Sciatic nerve (tissue), 2 donors: ENCODE data around the gene WDR86. TPM values are rescaled to one million over a fixed set of nuclear protein-coding genes. Genes with fewer than 3 reads are reported as not detected.
A peak's percentile ranks its signal among the peaks of the same experiment; 100 is the strongest.

Source experiments
- ATAC-seq: fragments of 200-7000 bp; cut with Tn5 transposase; one replicate; pipeline ENCODE4 v1.9.1; 2020; ENCODE audit warnings: mild to moderate bottlenecking, moderate library complexity
- DNase-seq: peaks from one replicate; pipeline ENCODE4 v3.0.0-alpha.2; 2020; ENCODE audit warnings: low spot score
- intact Hi-C: fragments of 100-400 bp; cut with DNase I; formaldehyde crosslinking; loops from one replicate; pipeline ENCODE4 v1.14.2; 2022
- total RNA-seq: library from RNA; stranded (reverse); fragmentation: NEBNext Ultra II Directional; extraction: Animal tissue kit (Norgen Biotek cat#: 25700); gene quantifications from one replicate; pipeline ENCODE4 v1.2.1, GENCODE V29; 2021
- donor health status: DM: no; HTN: no; CAD: no.
- donor health status: DM: no; HTN: no; CAD: no.

The WDR86 gene
- total RNA-seq, 1 donor from 2014 or later, result 101 TPM

DNA sequence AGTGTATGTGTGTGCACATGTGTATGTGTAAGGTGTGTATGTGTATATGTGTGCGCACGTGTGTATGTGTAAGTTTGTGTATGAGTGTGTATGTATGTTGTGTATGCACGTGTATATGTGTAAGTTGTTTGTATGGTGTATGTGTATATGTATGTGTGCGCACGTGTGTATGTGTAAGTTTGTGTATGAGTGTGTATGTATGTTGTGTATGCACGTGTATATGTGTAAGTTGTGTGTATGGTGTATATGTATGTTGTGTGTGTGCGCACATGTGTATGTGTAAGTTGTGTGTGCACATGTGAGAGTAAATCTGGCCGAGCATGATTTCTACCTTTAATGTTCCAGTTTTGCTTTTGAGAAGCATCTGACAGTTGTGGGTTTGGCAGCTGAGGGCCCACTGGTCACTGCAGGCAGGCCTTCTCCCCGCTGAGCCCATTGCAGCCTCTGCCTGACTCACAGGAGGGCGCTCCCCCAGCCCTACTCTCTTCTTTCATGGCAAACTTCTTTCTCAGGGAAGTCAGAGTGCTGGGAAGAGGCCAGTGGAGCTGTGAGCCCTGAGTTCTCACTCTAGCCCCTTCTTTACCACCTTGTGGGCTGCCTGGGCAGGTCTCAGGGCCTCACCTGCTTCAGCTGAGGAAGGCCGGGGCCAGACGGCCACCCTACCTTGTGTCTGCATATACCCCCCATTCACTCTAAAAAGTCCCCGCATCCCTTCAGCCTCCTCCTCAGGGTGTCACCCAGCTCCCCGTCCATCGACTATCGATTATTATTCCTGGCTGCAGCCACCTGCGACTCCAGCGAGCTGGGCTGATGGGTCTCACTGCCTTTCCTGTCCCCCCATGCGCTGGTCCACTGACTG lies 11.2 kb downstream of the WDR86 start:
- ATAC-seq (no peak), DNase-seq (no peak)
- intact Hi-C loops, result no loop called here

DNA sequence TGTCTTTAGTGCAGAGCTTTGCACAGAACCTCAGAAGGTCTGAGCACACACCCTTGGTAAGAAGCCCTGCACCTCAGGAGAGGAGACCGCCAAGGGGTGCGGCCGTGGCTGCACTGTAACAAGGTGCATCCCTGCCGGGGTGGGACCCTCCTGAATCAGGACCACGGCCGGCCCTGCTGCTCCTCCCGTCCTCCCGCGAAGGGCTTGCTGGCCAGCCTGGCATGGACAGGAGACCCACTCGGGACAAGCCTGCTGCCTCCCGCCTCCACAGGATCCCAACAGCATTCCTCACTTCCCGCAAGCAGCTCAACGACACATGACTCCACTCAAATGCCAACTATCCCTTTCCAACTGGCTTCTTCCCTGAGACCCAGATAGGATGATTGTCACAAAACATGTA lies 12.8 kb downstream of the WDR86 start:
- no peak for DNase-seq
- ATAC-seq, result no peak
- intact Hi-C loops, result no loop called here

DNA sequence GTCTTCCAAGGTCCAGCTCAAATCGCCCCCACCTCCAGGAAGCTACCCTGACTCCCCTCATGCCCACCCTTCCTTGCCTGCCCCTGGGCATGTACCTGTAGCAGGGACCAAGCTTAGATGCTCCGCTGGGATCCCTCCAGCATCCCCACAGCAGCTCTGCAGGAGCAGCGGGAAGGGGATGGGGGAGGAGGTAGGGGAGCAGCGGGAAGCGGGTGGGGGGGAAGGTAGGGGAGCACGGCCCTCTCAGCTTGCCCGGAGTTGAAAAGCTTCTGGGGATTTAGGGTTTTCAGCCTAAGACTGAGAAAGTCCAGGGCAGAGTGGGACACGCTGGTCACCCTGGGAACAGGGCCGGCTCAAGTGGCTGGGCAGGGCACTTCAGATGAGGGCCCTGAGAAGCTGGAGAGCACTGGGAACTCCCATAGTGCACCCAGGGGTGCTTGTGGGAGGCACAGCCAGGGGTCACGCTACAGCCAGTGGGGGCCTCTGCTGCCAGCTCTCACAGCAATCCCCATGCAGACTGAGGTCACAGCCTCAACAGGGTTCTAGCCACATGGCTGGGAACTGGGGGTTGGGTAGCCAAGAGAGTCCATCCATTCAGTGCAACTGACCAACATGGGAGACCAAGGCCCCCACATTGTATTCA lies 13.4 kb downstream of the WDR86 start:
- intact Hi-C loops, result no loop called here
- no peak for DNase-seq
- ATAC-seq, result no peak

DNA sequence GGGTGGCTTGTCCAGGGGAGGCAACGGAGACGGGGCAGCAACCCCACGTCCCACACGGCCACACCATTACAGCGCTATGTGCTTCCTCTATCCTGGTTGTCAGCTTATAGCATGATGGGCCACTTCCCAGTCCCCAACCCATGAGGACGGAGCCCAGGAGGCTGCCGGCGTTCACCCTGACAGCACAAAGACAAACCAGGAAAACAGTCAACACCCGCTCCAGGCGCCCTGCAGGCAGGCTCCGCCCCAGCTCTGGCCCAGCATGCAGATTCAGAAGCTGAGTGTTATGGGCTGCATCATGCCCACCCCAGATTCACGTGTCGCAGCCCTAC lies 14.8 kb downstream of the WDR86 start:
- intact Hi-C loops, result no loop called here
- DNase-seq, result no peak
- no peak for ATAC-seq

DNA sequence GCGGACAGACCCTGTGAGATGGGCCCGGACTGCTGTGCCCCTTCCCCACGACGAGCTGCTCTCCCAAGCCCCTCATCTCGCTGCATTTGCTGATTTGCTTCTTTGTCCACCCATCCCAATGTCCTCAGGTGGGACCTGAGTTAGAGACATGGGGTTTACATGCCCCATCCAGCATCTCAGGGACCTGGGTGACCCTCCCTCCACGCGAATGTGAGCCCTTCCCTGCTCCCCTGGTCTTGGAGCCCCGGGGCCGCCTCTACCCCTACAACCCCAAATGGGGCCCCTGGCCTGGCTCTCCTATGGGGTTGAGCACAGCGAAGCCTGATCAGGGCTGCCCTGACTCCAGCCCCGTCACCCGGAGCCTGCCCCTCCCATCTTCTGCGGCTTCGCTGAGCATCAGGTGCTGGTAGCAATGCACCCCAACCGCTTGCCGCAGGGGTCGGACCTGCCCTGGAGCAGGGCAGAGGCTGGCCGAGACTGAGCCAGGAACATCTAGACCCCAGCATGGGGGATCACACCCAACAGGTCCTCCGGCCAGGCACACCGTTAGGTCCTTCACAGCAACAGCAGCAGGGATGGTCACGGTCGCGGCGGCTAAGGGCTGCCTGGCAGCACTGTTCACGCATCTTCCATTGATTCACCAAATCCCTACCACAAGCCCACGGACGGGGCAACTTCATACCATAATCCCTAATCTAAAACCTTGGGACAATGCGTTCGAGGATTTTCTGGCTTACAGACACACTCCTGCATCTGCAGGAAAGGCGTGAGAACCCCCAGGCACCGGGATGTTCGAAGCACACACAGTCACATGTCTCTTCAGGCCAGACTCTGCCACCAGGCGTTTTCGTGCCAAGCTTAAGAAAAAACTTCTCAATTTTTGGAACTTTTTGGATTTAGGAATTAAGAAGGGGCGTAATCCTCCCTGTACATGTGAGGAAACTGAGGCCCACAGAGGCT lies 15.5 kb downstream of the WDR86 start:
- ATAC-seq (no peak), DNase-seq (no peak)
- intact Hi-C loops, result no loop called here

DNA sequence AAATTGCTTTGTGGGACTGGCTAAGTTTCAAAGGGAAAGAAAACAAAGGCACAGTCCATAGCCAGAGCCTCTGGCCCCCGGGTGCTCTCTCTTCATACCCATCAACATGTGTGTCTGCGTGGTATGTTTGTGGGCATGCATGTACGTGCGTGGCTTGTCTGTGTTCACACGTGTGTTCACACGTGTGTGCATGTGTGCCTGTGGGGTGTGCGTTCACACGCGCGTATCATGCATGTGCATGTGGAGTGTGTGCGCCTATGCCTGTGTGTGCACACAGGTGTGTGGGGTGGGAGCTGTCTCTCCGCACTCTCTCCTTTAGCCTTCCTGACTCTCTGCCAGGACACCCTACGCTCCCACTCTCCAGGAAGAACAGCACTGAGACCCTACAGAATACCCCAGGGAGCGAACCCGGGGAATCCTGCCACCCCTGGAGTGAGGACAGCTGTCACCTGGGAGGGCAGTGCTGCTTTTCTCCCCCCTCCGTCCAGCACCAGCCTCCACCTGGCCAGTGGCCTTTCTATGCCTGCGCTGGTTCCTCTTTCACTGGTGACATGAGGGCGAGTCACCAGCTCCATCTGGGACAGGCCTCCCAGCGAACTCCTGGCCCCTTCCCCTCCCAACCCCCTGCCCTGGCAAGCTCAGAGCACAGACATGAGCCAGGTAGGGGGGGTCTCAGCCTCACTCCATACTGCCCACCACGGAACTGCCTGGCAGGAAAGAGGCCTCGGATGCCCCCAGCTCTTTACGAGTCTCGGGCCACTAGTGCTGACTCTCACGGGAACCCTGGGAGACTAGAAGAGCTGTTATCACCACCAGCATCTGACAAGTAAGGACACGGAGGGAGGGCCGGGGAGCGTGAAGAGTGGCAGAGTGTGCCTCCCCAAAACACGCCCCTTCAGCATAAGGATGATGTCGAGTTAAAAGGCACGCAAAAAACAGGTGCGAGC lies 16.5 kb downstream of the WDR86 start:
- ATAC-seq (no peak), DNase-seq (no peak)
- intact Hi-C loops, result no loop called here

DNA sequence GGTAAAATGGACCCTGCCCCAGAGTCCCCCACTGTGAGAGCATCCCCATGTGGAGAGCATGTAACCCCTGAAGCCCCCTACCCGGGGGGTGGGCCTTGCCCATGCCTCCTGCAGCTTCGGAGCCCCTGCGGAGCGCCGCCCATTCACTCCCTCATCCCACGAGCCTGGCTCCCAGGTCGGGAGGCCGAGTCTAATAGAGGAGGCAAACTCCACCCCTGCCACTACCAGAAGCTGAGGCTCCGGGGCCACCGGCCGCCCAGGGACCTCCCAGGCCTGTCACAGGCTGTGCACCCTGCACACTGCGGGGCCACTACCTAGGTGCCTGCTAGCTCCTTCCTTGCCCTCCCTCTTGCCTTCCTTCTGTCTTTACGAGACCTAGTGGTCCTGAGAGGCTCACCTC lies 17.4 kb downstream of the WDR86 start:
- ATAC-seq, result no peak
- no peak for DNase-seq
- intact Hi-C loops, result no loop called here

DNA sequence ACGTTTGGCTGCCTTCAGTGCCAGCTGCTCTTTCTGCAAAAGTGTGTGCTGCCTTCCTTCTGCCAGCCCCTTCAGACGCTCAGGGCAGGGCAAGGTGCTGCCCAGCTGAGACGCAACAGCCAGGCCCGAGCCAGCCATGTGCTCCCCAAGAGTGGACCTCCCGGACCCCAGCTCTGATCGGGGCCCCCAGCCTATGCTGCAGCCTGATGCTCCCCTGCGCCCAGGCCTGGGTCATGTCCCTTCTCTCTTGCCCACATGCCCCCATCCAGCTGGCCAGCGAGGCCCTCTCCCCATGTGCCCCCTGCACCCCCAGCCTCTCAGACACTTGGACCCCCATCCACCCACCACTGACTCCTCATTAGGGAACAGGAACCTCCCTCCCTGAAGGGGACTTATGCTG lies 17.8 kb downstream of the WDR86 start:
- no peak for DNase-seq
- intact Hi-C loops, result no loop called here
- no peak for ATAC-seq

DNA sequence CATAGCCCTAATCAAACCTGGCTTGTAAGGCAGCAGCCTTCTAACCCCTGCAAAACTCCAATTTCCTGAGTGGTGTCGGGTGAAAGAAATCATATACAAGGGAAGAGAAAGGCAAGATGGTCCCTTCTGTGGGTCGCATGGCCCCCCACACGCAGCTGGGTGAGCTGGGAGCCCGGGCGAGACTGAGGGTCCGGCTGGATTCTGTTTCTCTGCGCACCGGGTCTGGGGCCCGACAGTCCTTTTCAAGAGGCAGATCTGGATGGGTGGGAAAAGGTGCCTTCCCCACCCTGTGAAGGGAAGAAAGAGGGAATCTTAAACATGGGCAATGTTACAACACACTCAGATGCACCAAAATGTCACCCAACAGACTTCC lies 18.5 kb downstream of the WDR86 start:
- DNase-seq (no peak), ATAC-seq (no peak)

DNA sequence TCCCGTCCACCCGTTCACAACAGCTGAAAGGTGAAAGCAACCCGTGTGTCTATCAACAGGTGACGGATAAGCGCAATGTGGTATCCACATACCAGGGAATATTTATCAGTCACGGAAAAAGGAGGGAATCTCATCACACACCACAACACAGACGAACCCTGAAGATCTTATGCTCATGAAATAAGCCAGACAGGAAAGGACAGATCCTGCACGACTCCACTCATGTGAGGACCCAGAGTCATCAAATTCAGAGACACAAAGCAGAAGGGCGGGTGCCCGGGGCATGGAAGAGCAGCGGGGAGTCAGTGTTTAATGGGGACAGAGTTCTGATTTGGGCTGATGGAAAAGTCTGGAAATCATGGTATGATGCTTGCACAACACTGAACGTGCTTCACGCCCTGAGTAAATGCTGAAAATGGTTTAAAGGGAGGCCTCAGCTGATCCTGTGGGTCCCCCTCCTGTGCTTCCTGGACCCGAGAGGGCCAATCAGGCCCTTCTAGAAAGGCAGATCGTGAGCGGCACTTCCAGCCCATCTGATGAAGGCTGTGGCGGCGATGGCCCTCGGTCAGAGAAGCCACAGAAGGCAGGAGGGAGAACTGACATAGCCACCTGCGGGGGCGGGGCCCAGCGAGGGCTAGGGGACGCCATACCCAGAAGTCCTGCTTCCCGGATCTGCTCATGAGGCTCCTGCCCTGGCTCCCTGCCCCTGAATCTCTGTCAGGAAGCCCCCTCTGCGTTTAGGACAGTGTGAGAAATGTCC lies 19.1 kb downstream of the WDR86 start:
- no peak for ATAC-seq

More for the DNA sequence above, 18.5 kb downstream of the WDR86 start:
- intact Hi-C loops, result no loop called here

DNA sequence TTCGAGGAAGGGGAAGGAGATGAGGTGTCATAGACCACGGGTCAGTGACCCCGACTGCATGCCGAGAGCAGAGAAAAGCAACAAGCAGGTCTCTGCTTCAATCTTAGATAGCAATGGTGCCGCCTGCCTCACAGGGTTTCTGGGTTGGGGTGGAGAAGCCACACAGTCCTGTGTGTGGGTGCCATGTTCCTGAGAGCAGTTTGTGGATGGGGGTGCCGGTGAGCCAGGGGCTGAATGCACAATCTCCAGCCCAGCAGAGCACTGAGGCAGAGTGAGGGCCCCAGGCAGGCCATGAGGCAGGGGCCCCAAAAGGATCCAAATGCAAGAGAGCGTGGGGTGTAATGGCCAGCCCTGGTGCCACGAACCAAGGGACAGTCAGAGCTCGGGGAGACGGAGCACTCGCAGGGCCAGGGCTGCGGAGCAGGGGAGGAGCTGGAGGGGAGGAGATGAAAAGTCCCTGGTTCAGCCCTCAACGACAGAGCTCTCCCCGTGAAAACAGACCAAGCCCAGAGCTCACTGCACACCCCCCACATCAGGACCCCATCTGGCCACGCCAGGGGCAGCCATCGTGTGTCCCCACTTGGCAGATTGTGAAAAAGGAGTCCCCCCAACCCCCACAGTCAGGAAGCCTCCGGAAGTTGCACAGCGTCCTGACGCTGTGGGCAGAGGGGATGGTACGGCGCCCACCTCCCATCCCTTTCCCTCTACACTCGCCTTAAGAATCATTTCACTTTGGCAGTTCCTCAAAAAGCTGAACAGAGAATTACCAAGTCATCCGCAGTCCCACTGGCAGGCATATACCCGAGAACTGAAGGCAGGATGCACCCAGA lies 19.9 kb downstream of the WDR86 start:
- ATAC-seq (no peak), DNase-seq (no peak)
- intact Hi-C loops, result no loop called here

More for the DNA sequence above, 19.1 kb downstream of the WDR86 start:
- intact Hi-C loops, result no loop called here
- no peak for DNase-seq

DNA sequence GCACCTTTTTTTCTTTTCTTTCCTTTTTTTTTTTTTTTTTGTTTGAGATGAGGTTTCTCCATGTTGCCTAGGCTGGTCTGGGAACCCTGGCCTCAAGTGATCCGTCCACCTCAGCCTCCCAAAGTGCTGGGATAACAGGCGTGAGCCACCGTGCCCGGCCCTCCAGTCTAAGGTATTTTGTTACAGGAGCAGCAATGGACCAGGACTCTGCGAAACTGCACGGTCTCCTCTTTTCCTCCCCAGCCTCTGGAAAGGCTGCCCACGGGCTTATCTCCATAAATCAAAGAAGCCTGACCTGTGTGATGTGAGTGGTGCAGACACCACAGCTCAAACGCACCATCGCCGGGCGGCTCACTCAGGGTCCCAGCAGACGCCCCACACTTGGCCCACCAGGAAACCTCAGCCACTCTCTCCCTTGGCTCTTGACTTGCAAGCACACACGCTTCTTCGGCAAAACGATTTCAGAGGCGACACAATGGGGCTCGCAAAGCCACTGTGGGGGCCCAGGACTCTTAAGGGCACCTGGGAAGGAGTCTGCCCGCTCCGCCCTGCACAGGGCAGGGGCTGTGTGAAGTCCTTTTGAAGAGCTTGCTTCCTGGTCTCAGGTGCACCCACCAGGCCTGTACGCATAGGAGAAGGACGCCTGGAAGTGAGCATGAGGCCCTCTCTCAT lies 20.6 kb downstream of the WDR86 start:
- ATAC-seq, result no peak
- intact Hi-C loops, result no loop called here
- DNase-seq, result no peak

DNA sequence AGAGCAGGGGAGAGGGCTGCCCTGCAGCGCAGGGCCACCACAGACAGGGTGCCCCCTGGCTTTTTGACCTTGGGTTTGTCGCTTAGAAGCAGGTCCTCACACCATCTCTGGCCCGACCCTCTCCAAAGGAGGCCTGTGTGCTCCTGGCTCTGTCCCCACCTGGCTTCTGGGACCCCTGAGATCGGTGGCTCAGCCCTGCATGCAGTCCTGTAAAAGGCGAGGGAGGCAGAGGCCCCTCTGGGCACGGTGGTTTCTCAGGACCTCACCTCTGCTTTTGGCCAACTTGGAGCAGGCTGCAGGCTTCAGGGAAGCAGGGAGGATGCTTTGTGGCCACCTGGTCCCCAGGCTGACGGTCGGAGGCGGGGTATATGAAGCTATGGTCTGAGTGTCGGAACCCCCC lies 21.4 kb downstream of the WDR86 start:
- no peak for DNase-seq
- ATAC-seq, result no peak
- intact Hi-C loops, result no loop called here

DNA sequence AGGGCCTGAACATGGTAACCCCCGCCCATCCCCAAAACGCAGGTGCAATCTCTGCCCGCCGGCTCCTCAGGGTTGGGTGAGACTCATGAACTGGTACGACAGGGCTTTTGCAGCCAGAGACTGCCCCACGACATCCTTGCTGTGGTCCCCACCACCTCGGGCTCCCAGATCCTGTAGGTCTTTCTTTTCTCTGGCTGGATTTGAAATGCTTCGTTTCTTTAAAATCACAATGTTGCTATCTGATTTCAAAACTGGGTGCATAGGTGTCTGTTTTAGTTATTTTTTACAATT lies 21.9 kb downstream of the WDR86 start:
- ATAC-seq (no peak), DNase-seq (no peak)
- intact Hi-C loops, result no loop called here

DNA sequence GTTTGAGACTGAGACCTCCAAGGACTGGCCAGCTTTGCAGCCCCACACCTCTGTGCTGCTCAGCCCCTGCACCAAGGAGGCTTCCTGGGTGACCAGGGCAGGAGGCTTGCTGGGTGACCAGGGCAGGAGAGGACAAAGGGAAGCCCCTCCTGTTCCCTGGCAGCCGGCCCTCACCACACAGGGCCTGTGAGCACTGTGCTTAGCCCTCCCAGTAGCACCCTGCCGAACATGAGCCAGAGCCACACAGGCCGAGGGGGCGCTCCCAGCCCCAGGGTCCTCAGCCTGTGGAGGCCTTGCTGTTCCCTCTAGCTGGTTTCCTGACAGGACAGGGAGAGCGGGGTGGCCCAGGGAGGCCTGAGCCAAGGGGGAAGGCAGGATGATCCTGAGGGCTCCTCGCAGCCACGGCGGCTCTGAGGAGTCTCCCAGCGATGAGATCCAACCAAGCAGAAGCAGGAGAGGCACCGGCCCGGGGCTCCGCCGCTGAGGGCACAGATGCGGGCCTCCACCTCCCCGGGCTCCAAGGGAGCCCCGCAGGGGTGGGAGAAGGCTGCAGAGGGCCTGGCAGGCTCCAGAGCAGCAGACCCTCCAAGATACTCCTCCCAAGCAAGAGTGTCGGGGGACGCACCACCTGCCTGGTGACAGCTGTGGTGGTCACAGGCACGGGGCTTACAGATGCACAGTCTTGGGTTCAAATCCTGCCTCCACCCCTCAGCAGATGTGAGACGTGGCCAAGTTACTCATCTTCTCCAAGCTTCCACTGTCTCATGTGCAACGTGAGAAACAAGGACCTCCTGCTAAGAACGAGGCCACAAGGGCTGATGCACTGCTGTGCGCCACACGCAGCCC lies 22.5 kb downstream of the WDR86 start:
- intact Hi-C loops, result no loop called here
- ATAC-seq (peak; percentile 4), DNase-seq (no peak)
